HepG2 (cell line): Measurements from ENCODE around the gene XPO5.

Experiments
- EZH2 ChIP-seq: conservative IDR thresholded peaks from 2 replicates; pipeline ENCODE4 v1.6.1; 2012; ENCODE audit warnings: mild to moderate bottlenecking, low read depth, low read length, moderate library complexity
- FOXM1 ChIP-seq: sonication (generic); formaldehyde crosslinking; IDR thresholded peaks from 2 replicates; pipeline ENCODE4 v1.5.0; 2020; ENCODE audit warnings: missing genetic modification reagents
- KLF6 ChIP-seq: IDR thresholded peaks from 2 replicates; pipeline ENCODE4 v1.8.0; 2016; ENCODE audit warnings: missing biosample characterization, missing genetic modification reagents
- NCOR1 ChIP-seq: fragments of 200-600 bp; sonication (generic); IDR thresholded peaks from 2 replicates; pipeline ENCODE4 v1.7.0; 2017; ENCODE audit warnings: antibody characterized with exemption, low read length, borderline replicate concordance
- SRSF9 ChIP-seq: fragments of 200-400 bp; formaldehyde crosslinking; IDR thresholded peaks from 2 replicates; pipeline ENCODE4 v1.6.1; 2018; ENCODE audit warnings: borderline replicate concordance, mild to moderate bottlenecking, low read depth, low read length; ENCODE audit not compliant: insufficient read depth, poor library complexity, severe bottlenecking
- ZBTB1 ChIP-seq: sonication (generic); formaldehyde crosslinking; IDR thresholded peaks from 2 replicates; pipeline ENCODE4 v1.4.0; 2020; ENCODE audit warnings: missing genetic modification reagents, borderline replicate concordance
- ZNF589 ChIP-seq: sonication (generic); formaldehyde crosslinking; conservative IDR thresholded peaks from 2 replicates; pipeline ENCODE4 v1.8.0; 2022; ENCODE audit warnings: mild to moderate bottlenecking, moderate library complexity, missing genetic modification reagents
- TF ChIP-seq, protein P1 (sequence below): IDR thresholded peaks from 2 replicates; pipeline ENCODE4 v1.6.1; 2012; ENCODE audit warnings: inconsistent platforms
- TF ChIP-seq, protein P2 (sequence below): fragments of 450-650 bp; IDR thresholded peaks from 2 replicates; pipeline ENCODE4 v1.6.1; 2017; ENCODE audit warnings: mild to moderate bottlenecking
- TF ChIP-seq, protein P3 (sequence below), 2 experiments: fragments of 450-650 bp in 1 of 2; sonication (generic) in 1 of 2; formaldehyde crosslinking in 1 of 2; IDR thresholded peaks; 2 replicates each; pipeline versions ENCODE4 v1.6.1 to v1.8.0; 2016 to 2022; ENCODE audit warnings: antibody characterized with exemption in 1 of 2, mild to moderate bottlenecking in 1 of 2, missing genetic modification reagents in 1 of 2

DNA sequence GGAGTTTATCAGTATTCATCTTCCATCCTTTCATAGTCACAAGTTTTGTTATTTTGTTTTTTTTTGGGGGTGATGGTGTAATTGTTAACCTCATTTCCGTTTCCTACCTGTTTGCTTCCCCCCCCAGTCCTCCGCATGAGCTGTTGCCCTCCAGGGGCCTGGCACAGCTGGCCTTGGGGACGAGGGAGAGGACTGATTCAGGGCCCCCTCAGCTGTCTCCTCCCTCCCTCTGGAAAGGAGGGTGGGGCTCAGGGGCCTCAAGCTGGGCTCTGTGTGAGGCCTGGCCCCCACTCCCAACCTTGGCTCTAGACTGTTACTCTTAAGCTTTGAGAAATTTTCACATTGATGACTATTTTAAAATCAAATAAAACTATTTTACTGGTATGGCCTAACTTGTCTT is 69.7 kb downstream of the XPO5 start:
- TF ChIP-seq NCOR1 = no peak
- TF ChIP-seq, protein P1, sequence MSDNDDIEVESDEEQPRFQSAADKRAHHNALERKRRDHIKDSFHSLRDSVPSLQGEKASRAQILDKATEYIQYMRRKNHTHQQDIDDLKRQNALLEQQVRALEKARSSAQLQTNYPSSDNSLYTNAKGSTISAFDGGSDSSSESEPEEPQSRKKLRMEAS = no peak
- TF ChIP-seq, protein P2, sequence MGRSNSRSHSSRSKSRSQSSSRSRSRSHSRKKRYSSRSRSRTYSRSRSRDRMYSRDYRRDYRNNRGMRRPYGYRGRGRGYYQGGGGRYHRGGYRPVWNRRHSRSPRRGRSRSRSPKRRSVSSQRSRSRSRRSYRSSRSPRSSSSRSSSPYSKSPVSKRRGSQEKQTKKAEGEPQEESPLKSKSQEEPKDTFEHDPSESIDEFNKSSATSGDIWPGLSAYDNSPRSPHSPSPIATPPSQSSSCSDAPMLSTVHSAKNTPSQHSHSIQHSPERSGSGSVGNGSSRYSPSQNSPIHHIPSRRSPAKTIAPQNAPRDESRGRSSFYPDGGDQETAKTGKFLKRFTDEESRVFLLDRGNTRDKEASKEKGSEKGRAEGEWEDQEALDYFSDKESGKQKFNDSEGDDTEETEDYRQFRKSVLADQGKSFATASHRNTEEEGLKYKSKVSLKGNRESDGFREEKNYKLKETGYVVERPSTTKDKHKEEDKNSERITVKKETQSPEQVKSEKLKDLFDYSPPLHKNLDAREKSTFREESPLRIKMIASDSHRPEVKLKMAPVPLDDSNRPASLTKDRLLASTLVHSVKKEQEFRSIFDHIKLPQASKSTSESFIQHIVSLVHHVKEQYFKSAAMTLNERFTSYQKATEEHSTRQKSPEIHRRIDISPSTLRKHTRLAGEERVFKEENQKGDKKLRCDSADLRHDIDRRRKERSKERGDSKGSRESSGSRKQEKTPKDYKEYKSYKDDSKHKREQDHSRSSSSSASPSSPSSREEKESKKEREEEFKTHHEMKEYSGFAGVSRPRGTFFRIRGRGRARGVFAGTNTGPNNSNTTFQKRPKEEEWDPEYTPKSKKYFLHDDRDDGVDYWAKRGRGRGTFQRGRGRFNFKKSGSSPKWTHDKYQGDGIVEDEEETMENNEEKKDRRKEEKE = no peak
- TF ChIP-seq ZBTB1 (CRISPR knock-in tag) = no peak
- TF ChIP-seq, protein P3, sequence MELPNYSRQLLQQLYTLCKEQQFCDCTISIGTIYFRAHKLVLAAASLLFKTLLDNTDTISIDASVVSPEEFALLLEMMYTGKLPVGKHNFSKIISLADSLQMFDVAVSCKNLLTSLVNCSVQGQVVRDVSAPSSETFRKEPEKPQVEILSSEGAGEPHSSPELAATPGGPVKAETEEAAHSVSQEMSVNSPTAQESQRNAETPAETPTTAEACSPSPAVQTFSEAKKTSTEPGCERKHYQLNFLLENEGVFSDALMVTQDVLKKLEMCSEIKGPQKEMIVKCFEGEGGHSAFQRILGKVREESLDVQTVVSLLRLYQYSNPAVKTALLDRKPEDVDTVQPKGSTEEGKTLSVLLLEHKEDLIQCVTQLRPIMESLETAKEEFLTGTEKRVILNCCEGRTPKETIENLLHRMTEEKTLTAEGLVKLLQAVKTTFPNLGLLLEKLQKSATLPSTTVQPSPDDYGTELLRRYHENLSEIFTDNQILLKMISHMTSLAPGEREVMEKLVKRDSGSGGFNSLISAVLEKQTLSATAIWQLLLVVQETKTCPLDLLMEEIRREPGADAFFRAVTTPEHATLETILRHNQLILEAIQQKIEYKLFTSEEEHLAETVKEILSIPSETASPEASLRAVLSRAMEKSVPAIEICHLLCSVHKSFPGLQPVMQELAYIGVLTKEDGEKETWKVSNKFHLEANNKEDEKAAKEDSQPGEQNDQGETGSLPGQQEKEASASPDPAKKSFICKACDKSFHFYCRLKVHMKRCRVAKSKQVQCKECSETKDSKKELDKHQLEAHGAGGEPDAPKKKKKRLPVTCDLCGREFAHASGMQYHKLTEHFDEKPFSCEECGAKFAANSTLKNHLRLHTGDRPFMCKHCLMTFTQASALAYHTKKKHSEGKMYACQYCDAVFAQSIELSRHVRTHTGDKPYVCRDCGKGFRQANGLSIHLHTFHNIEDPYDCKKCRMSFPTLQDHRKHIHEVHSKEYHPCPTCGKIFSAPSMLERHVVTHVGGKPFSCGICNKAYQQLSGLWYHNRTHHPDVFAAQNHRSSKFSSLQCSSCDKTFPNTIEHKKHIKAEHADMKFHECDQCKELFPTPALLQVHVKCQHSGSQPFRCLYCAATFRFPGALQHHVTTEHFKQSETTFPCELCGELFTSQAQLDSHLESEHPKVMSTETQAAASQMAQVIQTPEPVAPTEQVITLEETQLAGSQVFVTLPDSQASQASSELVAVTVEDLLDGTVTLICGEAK (IDR thresholded peaks at IDR 0.05) = no peak
- TF ChIP-seq, protein P3 (CRISPR knock-in tag; IDR thresholded peaks at IDR 0.05) = no peak
- no peak for TF ChIP-seq ZNF589 (CRISPR knock-in tag)
- no peak for TF ChIP-seq KLF6 (CRISPR knock-in tag)
- no peak for TF ChIP-seq SRSF9
- no peak for TF ChIP-seq FOXM1 (CRISPR knock-in tag)
- TF ChIP-seq EZH2 = no peak
